Measurements from ENCODE around the gene PDRG1.

Gene PDRG1

GRCh38 chr20:31908016-31908415 is 43.8 kb downstream of the PDRG1 start:
- no peak overlapping the region for H3K4me2 ChIP-seq
- no peak overlapping the region for H2AFZ ChIP-seq (ENCODE audit: low read depth)
- no peak overlapping the region for H3K4me3 ChIP-seq (IDR thresholded peaks at IDR 0.05; ENCODE audit: insufficient read depth, low read depth, low read length)
- TF ChIP-seq CTCF (conservative IDR thresholded peaks at IDR 0.05; ENCODE audit: low read depth, low read length), result no peak
- no peaks in the 10 kb centered on the region for H4K20me1 ChIP-seq (ENCODE audit: insufficient read depth)
- no peak overlapping the region for H3K27ac ChIP-seq
- no peaks in the 10 kb centered on the region for H3K4me1 ChIP-seq (ENCODE audit: low read depth, poor library complexity, severe bottlenecking)
- no peaks in the 10 kb centered on the region for H3K27me3 ChIP-seq (ENCODE audit: insufficient read depth, low read depth)
- H3K79me2 ChIP-seq (ENCODE audit: insufficient read depth, low read depth), result no peaks in the 10 kb centered on the region
- no peak overlapping the region for H3K9ac ChIP-seq
- no peaks in the 10 kb centered on the region for H3K36me3 ChIP-seq (ENCODE audit: insufficient read depth)

GRCh38 chr20:31907046-31907445 is 44.8 kb downstream of the PDRG1 start:
- Histone ChIP-seq H3K36me3 (ENCODE audit: insufficient read depth) (no peaks in the 10 kb centered on the region), H2AFZ (ENCODE audit: low read depth) (no peak overlapping the region), H3K4me2 (no peak overlapping the region), H4K20me1 (ENCODE audit: insufficient read depth) (no peaks in the 10 kb centered on the region), H3K79me2 (ENCODE audit: insufficient read depth, low read depth) (no peaks in the 10 kb centered on the region), H3K4me3 (IDR thresholded peaks at IDR 0.05; ENCODE audit: insufficient read depth, low read depth, low read length) (no peak overlapping the region), H3K27ac (no peak overlapping the region), H3K4me1 (ENCODE audit: low read depth, poor library complexity, severe bottlenecking) (no peaks in the 10 kb centered on the region), H3K27me3 (ENCODE audit: insufficient read depth, low read depth) (no peaks in the 10 kb centered on the region), H3K9ac (no peak overlapping the region)
- no peak for TF ChIP-seq CTCF (conservative IDR thresholded peaks at IDR 0.05; ENCODE audit: low read depth, low read length)

- Histone ChIP-seq H3K4me3 (IDR thresholded peaks at IDR 0.05; ENCODE audit: insufficient read depth, low read depth, low read length) (no peak overlapping the region), H3K4me1 (ENCODE audit: low read depth, poor library complexity, severe bottlenecking) (no peaks in the 10 kb centered on the region), H3K27ac (no peak overlapping the region), H2AFZ (ENCODE audit: low read depth) (no peak overlapping the region), H3K4me2 (no peak overlapping the region), H4K20me1 (ENCODE audit: insufficient read depth) (no peaks in the 10 kb centered on the region), H3K36me3 (ENCODE audit: insufficient read depth) (no peaks in the 10 kb centered on the region), H3K9ac (no peak overlapping the region), H3K79me2 (ENCODE audit: insufficient read depth, low read depth) (no peaks in the 10 kb centered on the region), H3K27me3 (ENCODE audit: insufficient read depth, low read depth) (no peaks in the 10 kb centered on the region)
- no peak for TF ChIP-seq CTCF (conservative IDR thresholded peaks at IDR 0.05; ENCODE audit: low read depth, low read length)
These were observed 45.8 kb downstream of the PDRG1 start for GRCh38 chr20:31906001-31906400.

GRCh38 chr20:31903627-31904386 is 48.0 kb downstream of the PDRG1 start:
- Histone ChIP-seq H3K4me2 (no peak overlapping the region), H4K20me1 (ENCODE audit: insufficient read depth) (no peaks in the 10 kb centered on the region), H2AFZ (ENCODE audit: low read depth) (no peak overlapping the region), H3K4me3 (IDR thresholded peaks at IDR 0.05; ENCODE audit: insufficient read depth, low read depth, low read length) (no peak overlapping the region), H3K9ac (no peak overlapping the region), H3K27me3 (ENCODE audit: insufficient read depth, low read depth) (no peaks in the 10 kb centered on the region), H3K4me1 (ENCODE audit: low read depth, poor library complexity, severe bottlenecking) (no peaks in the 10 kb centered on the region), H3K79me2 (ENCODE audit: insufficient read depth, low read depth) (no peaks in the 10 kb centered on the region), H3K27ac (no peak overlapping the region), H3K36me3 (ENCODE audit: insufficient read depth) (no peaks in the 10 kb centered on the region)
- no peak for TF ChIP-seq CTCF (conservative IDR thresholded peaks at IDR 0.05; ENCODE audit: low read depth, low read length)
